MM.1S (cell line): ENCODE data around the gene DBP.

Experiments
- DNase-seq: peaks from one replicate; pipeline ENCODE4 v3.0.0-alpha.2; 2015
- H2AFZ ChIP-seq: fragments of 300-600 bp; sonication (generic); 2 replicates; pipeline ENCODE4 v1.6.0; 2016; ENCODE audit warnings: antibody characterized with exemption, low read length
- H3F3A ChIP-seq: fragments of 300-600 bp; sonication (generic); 2 replicates; pipeline ENCODE4 v1.6.1; 2016; ENCODE audit warnings: mild to moderate bottlenecking, antibody characterized with exemption, low read length, moderate library complexity, mixed read lengths; ENCODE audit not compliant: insufficient read depth
- H3K27ac ChIP-seq: fragments of 300-600 bp; sonication (generic); 2 replicates; pipeline ENCODE4 v1.5.1; 2016; ENCODE audit warnings: mild to moderate bottlenecking, low read length
- H3K27me3 ChIP-seq: fragments of 300-600 bp; sonication (generic); replicated peaks from 2 replicates; pipeline ENCODE4 v1.6.0; 2016; ENCODE audit warnings: low read length; ENCODE audit not compliant: insufficient read depth
- H3K36me3 ChIP-seq: fragments of 300-600 bp; sonication (generic); replicated peaks from 2 replicates; pipeline ENCODE4 v1.6.1; 2016; ENCODE audit warnings: mild to moderate bottlenecking, low read length, mixed read lengths; ENCODE audit not compliant: insufficient read depth
- H3K4me1 ChIP-seq: fragments of 300-600 bp; sonication (generic); 2 replicates; pipeline ENCODE4 v1.6.1; 2016; ENCODE audit warnings: low read length, mixed read lengths
- H3K4me2 ChIP-seq: fragments of 300-600 bp; sonication (generic); 2 replicates; pipeline ENCODE4 v1.6.0; 2016; ENCODE audit warnings: low read depth, low read length
- H3K4me3 ChIP-seq: fragments of 300-600 bp; sonication (generic); 2 replicates; pipeline ENCODE4 v1.5.1; 2016; ENCODE audit warnings: low read length, mixed read lengths
- H3K79me2 ChIP-seq: fragments of 300-600 bp; sonication (generic); 2 replicates; pipeline ENCODE4 v1.6.1; 2016; ENCODE audit warnings: mixed run types, low read length, mixed read lengths
- H3K9ac ChIP-seq: fragments of 300-600 bp; sonication (generic); 2 replicates; pipeline ENCODE4 v1.6.1; 2016; ENCODE audit warnings: low read length, mixed read lengths
- H3K9me2 ChIP-seq: fragments of 300-600 bp; sonication (generic); replicated peaks from 2 replicates; pipeline ENCODE4 v1.6.1; 2016; ENCODE audit warnings: mild to moderate bottlenecking, low read length, mixed read lengths; ENCODE audit not compliant: insufficient read depth
- H3K9me3 ChIP-seq: fragments of 300-600 bp; sonication (generic); replicated peaks from 2 replicates; pipeline ENCODE4 v1.6.1; 2016; ENCODE audit warnings: mild to moderate bottlenecking, low read length, mixed read lengths; ENCODE audit not compliant: insufficient read depth
- H4K20me1 ChIP-seq: fragments of 300-600 bp; sonication (generic); 2 replicates; pipeline ENCODE4 v1.6.1; 2016; ENCODE audit warnings: mild to moderate bottlenecking, low read length, moderate library complexity, mixed read lengths; ENCODE audit not compliant: insufficient read depth
- CTCF ChIP-seq: fragments of 300-600 bp; sonication (generic); IDR thresholded peaks from 2 replicates; pipeline ENCODE4 v1.5.1; 2016; ENCODE audit warnings: antibody characterized with exemption, low read length, mixed read lengths
- EZH2 ChIP-seq: fragments of 300-600 bp; sonication (generic); optimal IDR thresholded peaks from 2 replicates; pipeline ENCODE3; 2017; ENCODE audit warnings: low read depth, mild to moderate bottlenecking, antibody characterized with exemption, low read length, mixed read lengths
- EZH2phosphoT487 ChIP-seq: fragments of 300-600 bp; sonication (generic); IDR thresholded peaks from 2 replicates; pipeline ENCODE4 v1.6.1; 2018; ENCODE audit warnings: antibody characterized with exemption, low read length

DBP gene

GRCh38 chr19:48629297-48629598 lies 7.9 kb downstream of the DBP start:
- peaks cover 19% of the 10 kb centered on the region for H3K4me1 ChIP-seq
- peaks cover 13% of the 10 kb centered on the region for H3K79me2 ChIP-seq
- no peaks in the 10 kb centered on the region for H3K9me3 ChIP-seq
- no peaks in the 10 kb centered on the region for H3K36me3 ChIP-seq
- H3K9ac ChIP-seq = no peak overlapping the region
- H2AFZ ChIP-seq = no peak overlapping the region
- H3K4me2 ChIP-seq = no peak overlapping the region
- H3K9me2 ChIP-seq = no peaks in the 10 kb centered on the region
- no peaks in the 10 kb centered on the region for H4K20me1 ChIP-seq
- TF ChIP-seq EZH2 (no peak), CTCF (no peak), EZH2phosphoT487 (no peak)
- H3F3A ChIP-seq = peaks cover 18% of the 10 kb centered on the region; the same call in 1 of the 2 replicates
- no peak overlapping the region for H3K4me3 ChIP-seq
- no peak for DNase-seq
- H3K27me3 ChIP-seq = no peaks in the 10 kb centered on the region
- H3K27ac ChIP-seq = no peak overlapping the region

- Histone ChIP-seq H3K4me1 (peaks cover 15% of the 10 kb centered on the region), H3K9me3 (no peaks in the 10 kb centered on the region)
These were observed 8.5 kb downstream of the DBP start for GRCh38 chr19:48628486-48629296.

GRCh38 chr19:48627865-48628314 lies 9.3 kb downstream of the DBP start:
- no peaks in the 10 kb centered on the region for H3K27me3 ChIP-seq
- H3K9me2 ChIP-seq = no peaks in the 10 kb centered on the region
- no peaks in the 10 kb centered on the region for H3K36me3 ChIP-seq
- no peak for DNase-seq
- no peaks in the 10 kb centered on the region for H4K20me1 ChIP-seq
- no peak overlapping the region for H3K4me2 ChIP-seq
- H3F3A ChIP-seq = peaks cover 13% of the 10 kb centered on the region; the same call in 1 of the 2 replicates
- peaks cover 14% of the 10 kb centered on the region for H3K79me2 ChIP-seq
- H3K4me3 ChIP-seq = no peak overlapping the region
- no peak overlapping the region for H3K27ac ChIP-seq
- no peak overlapping the region for H3K9ac ChIP-seq
- H3K9me3 ChIP-seq = no peaks in the 10 kb centered on the region
- H3K4me1 ChIP-seq = peaks cover 12% of the 10 kb centered on the region
- TF ChIP-seq CTCF = no peak
- TF ChIP-seq EZH2phosphoT487 = no peak
- no peak for TF ChIP-seq EZH2
- no peak overlapping the region for H2AFZ ChIP-seq

More at GRCh38 chr19:48628486-48629296, 8.5 kb downstream of the DBP start:
- no peak overlapping the region for H3K9ac ChIP-seq
- H3K27me3 ChIP-seq = no peaks in the 10 kb centered on the region
- no peak overlapping the region for H3K4me3 ChIP-seq
- no peak overlapping the region for H2AFZ ChIP-seq
- H3K9me2 ChIP-seq = no peaks in the 10 kb centered on the region
- no peaks in the 10 kb centered on the region for H3K36me3 ChIP-seq
- peaks cover 14% of the 10 kb centered on the region for H3K79me2 ChIP-seq
- H4K20me1 ChIP-seq = no peaks in the 10 kb centered on the region
- H3K4me2 ChIP-seq = no peak overlapping the region
- peaks cover 17% of the 10 kb centered on the region; the same call in 1 of the 2 replicates for H3F3A ChIP-seq
- H3K27ac ChIP-seq = no peak overlapping the region
- DNase-seq = no peak
- TF ChIP-seq EZH2phosphoT487 = no peak
- no peak for TF ChIP-seq EZH2
- no peak for TF ChIP-seq CTCF
